IMR-90 (cell line): Measurements from ENCODE around the gene CXCR6. TPM values are rescaled to one million over a fixed set of nuclear protein-coding genes. Genes with fewer than 3 reads are reported as not detected.

ENCODE experiments used
- ATAC-seq: fragments of 200-7000 bp; cut with Tn5 transposase; 2 replicates; pipeline ENCODE4 v1.9.1; 2020; ENCODE audit warnings: low read depth, mild to moderate bottlenecking, moderate library complexity
- BruUV-seq: library from RNA; stranded (reverse); fragments of 400-500 nt; replicated peaks from 2 replicates; lab custom pipeline; 2021; lab: Mats Ljungman, UMichigan
- CTCF ChIA-PET: fragments of 300-600 bp; formaldehyde crosslinking; extraction: SDS; loops from one replicate; lab custom pipeline; 2021; ENCODE audit warnings: antibody characterized with exemption; lab: Yijun Ruan, JAX
- POLR2A ChIA-PET: fragments of 300-600 bp; sonication (Branson Sonifier 250); formaldehyde crosslinking; loops from one replicate; lab custom pipeline; 2022; ENCODE audit warnings: antibody characterized with exemption; ENCODE audit not compliant: unreplicated experiment; lab: Charles Lee
- DNase-seq: peaks from one replicate; pipeline ENCODE4 v3.0.0; 2013
- H2AFZ ChIP-seq: replicated peaks from 2 replicates; pipeline ENCODE3; 2013; ENCODE audit warnings: low read length, mild to moderate bottlenecking; ENCODE audit not compliant: poor library complexity
- H2AK5ac ChIP-seq: 2 replicates; pipeline ENCODE4 v1.6.1; 2013; ENCODE audit warnings: low read depth, low read length, inconsistent platforms
- H2AK9ac ChIP-seq: replicated peaks from 2 replicates; pipeline ENCODE3; 2013; ENCODE audit warnings: mild to moderate bottlenecking, low read depth, low read length, moderate library complexity; ENCODE audit not compliant: poor library complexity
- H2BK120ac ChIP-seq: 2 replicates; pipeline ENCODE4 v1.6.1; 2013; ENCODE audit warnings: low read depth, low read length, inconsistent platforms
- H2BK15ac ChIP-seq: 3 replicates; pipeline ENCODE4 v1.6.1; 2013; ENCODE audit warnings: low read depth, low read length, inconsistent platforms
- H2BK20ac ChIP-seq: 2 replicates; pipeline ENCODE4 v1.6.1; 2013; ENCODE audit warnings: low read depth, mild to moderate bottlenecking, inconsistent platforms, low read length, moderate library complexity
- H2BK5ac ChIP-seq: 2 replicates; pipeline ENCODE4 v1.6.1; 2013; ENCODE audit warnings: mild to moderate bottlenecking, low read depth, low read length, inconsistent platforms; ENCODE audit not compliant: poor library complexity, severe bottlenecking
- H3K14ac ChIP-seq: replicated peaks from 2 replicates; pipeline ENCODE4 v1.6.1; 2013; ENCODE audit warnings: low read depth, low read length, inconsistent platforms
- H3K18ac ChIP-seq: 2 replicates; pipeline ENCODE4 v1.6.1; 2013; ENCODE audit warnings: low read depth, low read length, control low read depth
- H3K23ac ChIP-seq: 2 replicates; pipeline ENCODE4 v1.6.1; 2013; ENCODE audit warnings: low read depth, low read length, inconsistent platforms
- H3K27ac ChIP-seq: 2 replicates; pipeline ENCODE4 v1.5.1; 2013; ENCODE audit warnings: mild to moderate bottlenecking, control low read depth, low read length; ENCODE audit not compliant: insufficient read depth
- H3K27me3 ChIP-seq: 2 replicates; pipeline ENCODE4 v1.6.1; 2013; ENCODE audit warnings: low read length; ENCODE audit not compliant: control insufficient read depth, insufficient read depth
- H3K36me3 ChIP-seq: 2 replicates; pipeline ENCODE4 v1.6.1; 2013; ENCODE audit warnings: low read length, mixed read lengths; ENCODE audit not compliant: control insufficient read depth, insufficient read depth
- H3K4ac ChIP-seq: 2 replicates; pipeline ENCODE4 v1.6.1; 2013; ENCODE audit warnings: low read depth, low read length, inconsistent platforms
- H3K4me1 ChIP-seq: 2 replicates; pipeline ENCODE4 v1.6.1; 2013; ENCODE audit warnings: low read length, mixed read lengths; ENCODE audit not compliant: control insufficient read depth, insufficient read depth
- H3K4me2 ChIP-seq: 2 replicates; pipeline ENCODE4 v1.6.1; 2013; ENCODE audit warnings: low read depth, mild to moderate bottlenecking, control low read depth, low read length, moderate library complexity
- H3K4me3 ChIP-seq: 2 replicates; pipeline ENCODE4 v1.5.1; 2013; ENCODE audit warnings: low read depth, mild to moderate bottlenecking, control low read depth, low read length, moderate library complexity; ENCODE audit not compliant: insufficient read depth
- H3K56ac ChIP-seq: 2 replicates; pipeline ENCODE4 v1.6.1; 2013; ENCODE audit warnings: low read length, inconsistent platforms; ENCODE audit not compliant: insufficient read depth; ENCODE audit errors: extremely low read depth
- H3K79me1 ChIP-seq, 2 experiments: 2 replicates each; pipeline ENCODE4 v1.6.1; 2013; ENCODE audit warnings: low read length in 2 of 2, inconsistent platforms in 1 of 2, low read depth in 1 of 2
- H3K9ac ChIP-seq: 2 replicates; pipeline ENCODE4 v1.6.1; 2013; ENCODE audit warnings: low read depth, low read length, control low read depth
- H3K9me1 ChIP-seq: 2 replicates; pipeline ENCODE4 v1.6.1; 2013; ENCODE audit warnings: low read length, inconsistent platforms; ENCODE audit not compliant: insufficient read depth
- H3K9me3 ChIP-seq: 2 replicates; pipeline ENCODE4 v1.6.1; 2013; ENCODE audit warnings: low read length; ENCODE audit not compliant: control insufficient read depth, insufficient read depth
- H4K20me1 ChIP-seq: 2 replicates; pipeline ENCODE4 v1.6.1; 2013; ENCODE audit warnings: low read length, inconsistent platforms; ENCODE audit not compliant: insufficient read depth
- H4K5ac ChIP-seq: 2 replicates; pipeline ENCODE4 v1.6.1; 2013; ENCODE audit warnings: mild to moderate bottlenecking, low read depth, low read length, control low read depth
- H4K8ac ChIP-seq, 2 experiments: 2 replicates each; pipeline ENCODE4 v1.6.1; 2013; ENCODE audit warnings: low read depth in 2 of 2, low read length in 2 of 2, control low read depth in 1 of 2, inconsistent platforms in 1 of 2
- H4K91ac ChIP-seq: 2 replicates; pipeline ENCODE4 v1.6.1; 2013; ENCODE audit warnings: low read depth, low read length, inconsistent platforms; ENCODE audit not compliant: insufficient read depth
- MAZ ChIP-seq: IDR thresholded peaks from 2 replicates; pipeline ENCODE4 v1.6.1; 2012; ENCODE audit warnings: low read depth, mild to moderate bottlenecking, low read length, improper control_type of control experiment, moderate library complexity, borderline replicate concordance
- SMC3 ChIP-seq: fragments of 150-350 bp; IDR thresholded peaks from 2 replicates; pipeline ENCODE4 v1.6.1; 2016; ENCODE audit warnings: low read depth, mild to moderate bottlenecking, antibody characterized with exemption, low read length, moderate library complexity
- WGBS, 2 experiments: methylation state at CpG; one replicate each; pipeline versions ENCODE4 v1.1.5 to v1.1.7; 2013; ENCODE audit warnings: missing lambda C conversion rate in 2 of 2; ENCODE audit not compliant: insufficient read length in 1 of 2; ENCODE audit errors: extremely low coverage in 2 of 2; 5-methylcytosine and 5-hydroxymethylcytosine counted together
- dilution Hi-C: fragments of 300-500 bp; cut with HindIII; formaldehyde crosslinking; loops from one replicate; pipeline ENCODE4 v1.14.3; 2018; ENCODE audit warnings: low sequenced_read_pairs; ENCODE audit not compliant: unreplicated experiment
- in situ Hi-C: fragments of 300-500 bp; cut with MboI; formaldehyde crosslinking; loops from 3 replicates; pipeline ENCODE4 v1.14.3; 2019; ENCODE audit warnings: low sequenced_read_pairs, inconsistent platforms, mixed read lengths
- intact Hi-C: fragments of 100-400 bp; cut with micrococcal nuclease; formaldehyde crosslinking; loops from 2 replicates; pipeline ENCODE4 v1.10.0; 2022
- microRNA-seq, 2 experiments: library from miRNA; stranded (forward) in 1 of 2; unstranded in 1 of 2; fragments of 10-50 nt in 1 of 2; fragments of <30 nt in 1 of 2; gene quantifications in 1 of 2; microRNA quantifications in 1 of 2; one replicate each; pipeline versions ENCODE3 to v1.1.0; 2013 to 2020; ENCODE audit not compliant: insufficient read depth in 1 of 2, insufficient read length in 1 of 2, unreplicated experiment in 1 of 2
- polyA plus RNA-seq, 3 experiments: library from polyadenylated mRNA; depleted of rRNA; stranded (reverse); fragments of >200 nt; gene quantifications; 2 replicates each; pipeline ENCODE4 v1.2.3, GENCODE V29; 2012; ENCODE audit warnings: low replicate concordance in 1 of 3
- small RNA-seq, 5 experiments: library from RNA; depleted of rRNA; stranded (forward); fragments of <200 nt; gene quantifications; one replicate each; pipeline ENCODE3, GENCODE V24; 2012
- total RNA-seq: library from RNA; depleted of rRNA; stranded (reverse); fragments of >200 nt; gene quantifications from 2 replicates; pipeline ENCODE4 v1.2.3, GENCODE V29; 2012; rRNA removed

The CXCR6 gene
- total and polyA plus RNA-seq, 2 of the 4 experiments (the other 2 are of a cell fraction) = not detected

DNA sequence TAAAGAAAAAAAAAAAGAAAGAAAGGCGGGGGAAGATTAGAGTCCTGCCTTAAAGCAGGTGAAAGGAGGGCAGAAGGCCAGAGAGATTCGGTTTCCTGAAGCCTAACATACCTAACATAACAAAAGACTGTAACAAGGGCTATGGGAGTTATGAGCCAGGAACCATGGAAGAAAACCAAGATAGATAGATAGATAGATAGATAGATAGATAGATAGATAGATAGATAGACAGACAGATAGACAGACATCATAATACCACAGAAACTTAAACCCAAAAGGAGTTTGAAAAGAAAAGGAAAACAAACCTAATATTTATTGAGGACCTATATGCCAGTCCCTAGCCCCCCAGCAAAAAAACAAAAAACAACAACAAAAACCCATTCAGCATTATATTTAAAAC lies 54.7 kb downstream of the CXCR6 start:
- H3K18ac ChIP-seq = no peak overlapping the region
- no peak overlapping the region for H4K91ac ChIP-seq
- H3K36me3 ChIP-seq = no peaks in the 10 kb centered on the region
- in situ Hi-C loops (no loop called here), intact Hi-C loops (no loop called here), dilution Hi-C loops (no loop called here)
- ChIA-PET POLR2A (no interaction called here), CTCF (interaction anchor here (0.6 kb wide), 1 partner anchor 67 kb away, joined by 4 read pairs; no protein-coding TSS in a partner anchor)
- no peak overlapping the region for H3K4me2 ChIP-seq
- peaks cover 1% of the 10 kb centered on the region for H3K27me3 ChIP-seq
- H3K4ac ChIP-seq = no peak overlapping the region
- no peak overlapping the region for H3K27ac ChIP-seq
- no peak overlapping the region for H3K23ac ChIP-seq
- no peak overlapping the region for H3K4me3 ChIP-seq
- H2BK5ac ChIP-seq = no peak overlapping the region
- WGBS, 2 experiments = no CpG with 5 or more reads among the region's 2 CpGs
- H3K9me1 ChIP-seq = peaks cover 17% of the 10 kb centered on the region
- no peak overlapping the region for H3K9ac ChIP-seq
- H3K56ac ChIP-seq = no peak overlapping the region
- no peak overlapping the region for H4K8ac ChIP-seq
- no peak for DNase-seq
- H4K20me1 ChIP-seq = no peaks in the 10 kb centered on the region
- H2AK5ac ChIP-seq = no peak overlapping the region
- no peak overlapping the region for H4K5ac ChIP-seq
- no peak overlapping the region for H2AFZ ChIP-seq
- H3K4me1 ChIP-seq = peaks cover 10% of the 10 kb centered on the region
- BruUV-seq = no TSS peak
- H2AK9ac ChIP-seq = no peak overlapping the region
- no peaks in the 10 kb centered on the region for H3K9me3 ChIP-seq
- ATAC-seq = no peak
- no peak overlapping the region for H2BK20ac ChIP-seq
- peaks cover 11 to 29% of the 10 kb centered on the region in 2 experiments for H3K79me1 ChIP-seq
- H2BK120ac ChIP-seq = no peak overlapping the region
- no peak overlapping the region for H3K14ac ChIP-seq
- no peak overlapping the region for H2BK15ac ChIP-seq
- TF ChIP-seq MAZ (no peak), SMC3 (no peak)

Small RNAs within 50 kb of the gene (microRNA-seq; reads per million reads assigned to microRNA genes)
- gene RF00019 (ENCODE audit: insufficient read depth, insufficient read length) = not detected

Small RNAs within 50 kb of the gene (small RNA-seq; reads per million reads assigned to genes)
- gene RF00019 = 0 reads per million in 5 experiments

Other genes starting within 250 kb of the CXCR6 start
- gene SLC6A20, start 146.9 kb upstream of the CXCR6 start, total RNA-seq = not detected in 2 replicates
- gene SLC6A20, start 146.9 kb upstream of the CXCR6 start, polyA plus RNA-seq (2012; rRNA removed) = not detected in 2 replicates
- gene LZTFL1, start 101.3 kb upstream of the CXCR6 start, total RNA-seq = 10.4 and 11.4 TPM in 2 replicates
- gene LZTFL1, start 101.3 kb upstream of the CXCR6 start, polyA plus RNA-seq (2012; rRNA removed) = 8.3 and 10.3 TPM in 2 replicates
- not detected in 2 replicates for gene CCR9, start 56.9 kb upstream of the CXCR6 start, total RNA-seq
- not detected in 2 replicates for gene CCR9, start 56.9 kb upstream of the CXCR6 start, polyA plus RNA-seq (2012; rRNA removed)
- gene FYCO1, start 52.4 kb downstream of the CXCR6 start, total RNA-seq = 16.1 and 20.1 TPM in 2 replicates
- gene FYCO1, start 52.4 kb downstream of the CXCR6 start, polyA plus RNA-seq (2012; rRNA removed) = 12.0 and 13.7 TPM in 2 replicates
- gene XCR1, start 84.0 kb downstream of the CXCR6 start, total RNA-seq = not detected in 2 replicates
- gene XCR1, start 84.0 kb downstream of the CXCR6 start, polyA plus RNA-seq (2012; rRNA removed) = not detected in 2 replicates